GM18858 (cell line): ENCODE results near the gene IKZF1.

Experiments
- ATAC-seq: cut with Tn5 transposase; IDR thresholded peaks from one replicate; pipeline ENCODE4 v1.9.1; 2021; ENCODE audit not compliant: unreplicated experiment

The IKZF1 gene

DNA sequence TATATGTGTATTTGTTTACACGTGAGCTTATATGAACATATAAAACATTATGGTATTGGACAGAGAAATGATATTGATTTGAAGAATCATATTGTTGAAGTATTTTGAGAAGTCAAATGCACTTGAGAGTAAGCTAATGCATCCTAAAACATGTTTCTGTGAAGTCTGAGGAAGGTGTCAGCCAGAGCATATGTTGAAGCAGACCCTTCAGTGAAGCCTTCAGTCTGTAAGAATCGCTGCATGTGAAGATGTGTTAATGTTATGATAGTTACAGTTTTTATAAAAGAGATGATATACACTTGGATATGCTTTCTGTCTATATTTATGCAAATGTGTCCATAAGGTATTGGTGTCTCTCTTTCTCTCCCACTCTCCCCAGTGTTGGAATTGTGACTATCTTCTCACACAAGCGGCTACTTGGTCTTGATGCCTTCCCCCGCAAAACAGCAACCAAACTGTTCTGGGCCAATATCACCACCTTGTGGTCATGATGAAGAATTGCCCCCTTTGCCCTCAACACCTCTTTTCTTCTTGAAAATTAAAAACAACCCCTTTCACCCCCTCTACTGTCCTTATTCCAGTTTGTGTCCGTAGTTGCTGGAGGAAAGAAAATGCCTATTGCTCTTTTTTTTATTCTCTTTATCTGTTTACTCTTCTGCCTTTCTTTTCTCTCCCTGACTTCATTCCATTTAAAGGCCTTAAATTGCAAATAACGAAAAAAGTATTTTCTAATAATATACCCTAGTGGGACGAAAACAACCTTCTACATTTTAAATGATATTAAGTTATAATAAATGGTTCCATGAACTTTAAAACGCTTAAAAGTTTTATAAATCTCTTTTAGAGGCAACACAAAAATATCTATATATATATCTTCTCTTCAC, 64.9 kb downstream of the IKZF1 start:
- no peak for ATAC-seq

GRCh38 chr7:50370884-50371283, 66.4 kb downstream of the IKZF1 start:
- no peak for ATAC-seq

GRCh38 chr7:50371551-50372021, 67.1 kb downstream of the IKZF1 start:
- ATAC-seq: no peak

- no peak for ATAC-seq
Observed at GRCh38 chr7:50372923-50373322, 68.4 kb downstream of the IKZF1 start.

DNA sequence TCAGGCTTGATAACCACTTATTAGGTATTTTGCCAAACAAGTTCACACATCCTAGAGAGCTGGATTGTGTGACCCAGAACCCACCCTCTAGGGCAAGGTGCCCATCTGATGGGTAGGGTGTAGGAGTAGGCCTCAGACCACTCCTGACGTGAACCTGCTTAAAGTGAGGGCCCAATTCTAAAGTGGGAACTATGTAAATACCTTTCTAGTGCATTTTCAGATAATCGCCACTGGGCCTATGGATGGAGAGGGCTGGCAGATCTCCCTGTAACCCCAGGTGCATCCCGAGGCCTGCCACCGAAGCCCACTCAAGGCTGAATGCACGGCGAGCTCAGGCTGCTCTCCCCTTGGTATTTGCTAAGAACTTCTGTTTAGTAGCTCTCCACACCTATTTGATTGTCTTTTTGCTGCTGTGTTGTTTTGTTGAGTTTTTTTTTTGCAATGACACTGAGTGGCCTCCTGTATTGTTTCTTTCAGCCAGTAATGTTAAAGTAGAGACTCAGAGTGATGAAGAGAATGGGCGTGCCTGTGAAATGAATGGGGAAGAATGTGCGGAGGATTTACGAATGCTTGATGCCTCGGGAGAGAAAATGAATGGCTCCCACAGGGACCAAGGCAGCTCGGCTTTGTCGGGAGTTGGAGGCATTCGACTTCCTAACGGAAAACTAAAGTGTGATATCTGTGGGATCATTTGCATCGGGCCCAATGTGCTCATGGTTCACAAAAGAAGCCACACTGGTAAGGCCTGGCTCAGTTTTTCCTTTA, 71.7 kb downstream of the IKZF1 start:
- ATAC-seq: no peak

GRCh38 chr7:50377356-50377755, 72.8 kb downstream of the IKZF1 start:
- ATAC-seq: no peak

- no peak for ATAC-seq
Observed at GRCh38 chr7:50379082-50379481, 74.6 kb downstream of the IKZF1 start.

- no peak for ATAC-seq
Observed at GRCh38 chr7:50379539-50379938, 75.0 kb downstream of the IKZF1 start.

DNA sequence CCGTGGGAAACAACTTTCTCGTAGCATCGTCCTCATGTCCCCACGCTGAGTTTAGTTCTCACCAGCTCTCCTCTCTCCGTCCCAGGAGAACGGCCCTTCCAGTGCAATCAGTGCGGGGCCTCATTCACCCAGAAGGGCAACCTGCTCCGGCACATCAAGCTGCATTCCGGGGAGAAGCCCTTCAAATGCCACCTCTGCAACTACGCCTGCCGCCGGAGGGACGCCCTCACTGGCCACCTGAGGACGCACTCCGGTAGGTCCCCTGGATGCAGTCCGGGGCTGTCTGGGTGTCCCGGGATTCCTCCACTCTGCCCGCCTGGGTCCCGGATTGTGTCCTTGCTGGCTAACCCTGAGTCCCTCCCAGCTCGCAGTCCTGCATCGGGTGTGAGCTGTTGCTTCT, 77.9 kb downstream of the IKZF1 start:
- ATAC-seq: no peak

GRCh38 chr7:50387351-50387750, 82.8 kb downstream of the IKZF1 start:
- ATAC-seq: no peak

DNA sequence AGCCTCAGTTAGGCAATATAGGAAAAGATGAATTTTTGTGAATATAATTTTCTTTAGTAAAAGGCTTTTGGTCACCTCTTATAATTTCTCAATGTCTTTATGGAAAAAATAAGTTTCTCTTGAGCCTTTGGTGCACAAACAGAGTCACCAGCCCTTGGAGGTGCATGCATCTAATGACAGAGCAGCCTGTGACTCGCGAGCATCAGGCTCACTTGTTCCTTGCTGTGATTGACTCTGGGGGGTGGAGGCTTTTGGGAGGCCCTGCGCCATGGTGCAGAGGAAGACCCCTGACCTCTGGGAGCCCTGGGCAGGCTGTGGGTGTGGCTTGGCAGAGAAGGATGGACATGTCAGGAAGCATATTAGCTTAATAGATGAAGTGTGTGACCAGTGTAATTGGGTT, 85.4 kb downstream of the IKZF1 start:
- ATAC-seq: no peak

DNA sequence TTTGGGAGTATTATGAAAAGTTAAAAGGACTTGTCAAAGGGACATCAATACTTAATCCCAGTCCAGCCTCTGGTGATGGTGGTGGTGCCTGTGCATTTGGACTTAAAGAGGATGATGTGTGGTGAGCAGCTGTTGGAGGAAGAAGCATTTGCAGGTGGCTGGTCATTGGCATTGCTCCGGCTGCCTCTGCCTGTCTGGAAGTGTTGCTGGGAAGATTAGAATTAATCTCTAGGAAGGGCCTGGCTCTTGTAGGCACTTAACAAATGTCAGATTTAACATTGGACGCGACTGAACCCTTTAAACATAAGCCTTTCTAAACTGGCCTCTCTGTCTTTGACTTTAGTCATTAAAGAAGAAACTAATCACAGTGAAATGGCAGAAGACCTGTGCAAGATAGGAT, 86.9 kb downstream of the IKZF1 start:
- ATAC-seq: no peak

DNA sequence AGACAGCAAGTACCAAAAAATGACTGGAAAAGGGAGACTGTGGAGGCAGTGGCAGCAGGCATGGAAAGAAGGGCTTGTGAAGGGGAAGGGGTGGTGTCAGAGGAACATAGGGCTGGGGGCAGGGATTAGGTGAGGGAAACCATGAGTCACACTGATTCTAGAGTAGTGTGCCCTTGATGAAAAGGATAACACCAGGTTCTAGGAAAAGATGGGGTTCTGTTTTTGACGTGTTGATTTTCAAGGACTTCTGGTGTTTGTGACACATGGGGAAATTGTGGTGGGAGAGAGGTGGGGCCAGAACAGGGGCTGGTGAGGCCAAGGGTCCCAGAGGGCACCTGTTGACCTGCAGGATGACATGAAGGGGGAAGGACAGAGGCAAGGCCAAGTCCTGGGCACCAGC, 88.6 kb downstream of the IKZF1 start:
- no peak for ATAC-seq

GRCh38 chr7:50393547-50394252, 89.2 kb downstream of the IKZF1 start:
- no peak for ATAC-seq

- ATAC-seq: no peak
Observed at GRCh38 chr7:50394315-50394714, 89.8 kb downstream of the IKZF1 start.

- ATAC-seq: peak; percentile 12
Observed at GRCh38 chr7:50396856-50397255, 92.3 kb downstream of the IKZF1 start.

DNA sequence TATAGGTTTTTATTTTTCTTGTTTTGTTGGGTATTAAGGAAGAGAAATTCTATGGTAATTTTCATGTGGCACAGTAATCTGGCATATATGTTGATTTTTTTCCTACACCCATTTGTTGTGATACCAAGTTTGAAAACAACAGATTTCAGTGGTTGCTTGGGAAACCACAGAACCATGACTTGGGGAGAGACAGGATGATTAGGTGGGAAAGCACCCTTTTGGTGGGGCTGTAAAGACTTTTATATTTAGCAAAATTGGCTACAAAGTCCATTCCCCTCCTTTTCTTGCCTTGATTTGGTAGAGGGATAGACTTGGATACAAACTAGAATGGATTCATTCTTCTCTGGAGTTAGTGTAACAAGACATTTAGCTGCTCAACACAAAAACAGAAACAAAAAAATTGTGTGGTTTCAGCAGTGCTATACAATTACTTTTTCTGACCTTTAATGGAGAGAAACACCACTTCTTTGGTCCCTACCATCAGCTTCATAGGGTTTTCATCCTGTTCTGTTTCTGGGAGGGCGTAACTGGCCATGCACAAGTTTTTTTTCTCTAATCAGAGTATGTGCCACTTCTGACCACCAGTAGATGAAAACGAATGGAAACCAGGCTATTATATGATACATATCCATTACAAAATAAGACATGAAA, 92.9 kb downstream of the IKZF1 start:
- peak; percentile 67 for ATAC-seq

- ATAC-seq: no peak
Observed at GRCh38 chr7:50397971-50398324, 93.4 kb downstream of the IKZF1 start.

DNA sequence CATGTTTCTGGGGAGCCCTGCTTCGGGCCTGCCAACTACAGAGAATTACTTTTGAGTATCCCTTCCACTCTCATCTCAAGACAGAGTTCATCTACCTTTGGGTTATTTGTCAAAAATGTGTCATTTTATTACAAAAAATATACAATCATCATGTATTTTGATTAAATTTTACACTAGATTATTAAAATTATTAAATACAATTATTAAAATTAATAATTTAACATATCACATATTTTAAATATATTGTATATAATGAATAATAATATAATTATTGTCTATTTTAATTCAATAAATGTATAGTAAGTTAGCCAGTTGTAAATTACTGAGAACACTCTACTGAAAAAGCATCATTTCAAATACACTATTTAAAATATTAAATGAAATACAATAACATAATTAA, 94.7 kb downstream of the IKZF1 start:
- no peak for ATAC-seq

GRCh38 chr7:50399635-50400034, 95.1 kb downstream of the IKZF1 start:
- no peak for ATAC-seq

GRCh38 chr7:50400114-50400513, 95.6 kb downstream of the IKZF1 start:
- no peak for ATAC-seq
